HG02840 (cell line): ENCODE results near the gene ANKRD2.
"Not testable (repeated sequence)": the region's sequence is repeated elsewhere in the genome, so short reads cannot be mapped to it uniquely, and the experiment has no call there.

Source experiments
- ATAC-seq: cut with Tn5 transposase; IDR thresholded peaks from one replicate; pipeline ENCODE4 v1.9.1; 2021; ENCODE audit warnings: mild to moderate bottlenecking, moderate library complexity, moderate number of reproducible peaks; ENCODE audit not compliant: unreplicated experiment, low FRiP score

Gene ANKRD2

DNA sequence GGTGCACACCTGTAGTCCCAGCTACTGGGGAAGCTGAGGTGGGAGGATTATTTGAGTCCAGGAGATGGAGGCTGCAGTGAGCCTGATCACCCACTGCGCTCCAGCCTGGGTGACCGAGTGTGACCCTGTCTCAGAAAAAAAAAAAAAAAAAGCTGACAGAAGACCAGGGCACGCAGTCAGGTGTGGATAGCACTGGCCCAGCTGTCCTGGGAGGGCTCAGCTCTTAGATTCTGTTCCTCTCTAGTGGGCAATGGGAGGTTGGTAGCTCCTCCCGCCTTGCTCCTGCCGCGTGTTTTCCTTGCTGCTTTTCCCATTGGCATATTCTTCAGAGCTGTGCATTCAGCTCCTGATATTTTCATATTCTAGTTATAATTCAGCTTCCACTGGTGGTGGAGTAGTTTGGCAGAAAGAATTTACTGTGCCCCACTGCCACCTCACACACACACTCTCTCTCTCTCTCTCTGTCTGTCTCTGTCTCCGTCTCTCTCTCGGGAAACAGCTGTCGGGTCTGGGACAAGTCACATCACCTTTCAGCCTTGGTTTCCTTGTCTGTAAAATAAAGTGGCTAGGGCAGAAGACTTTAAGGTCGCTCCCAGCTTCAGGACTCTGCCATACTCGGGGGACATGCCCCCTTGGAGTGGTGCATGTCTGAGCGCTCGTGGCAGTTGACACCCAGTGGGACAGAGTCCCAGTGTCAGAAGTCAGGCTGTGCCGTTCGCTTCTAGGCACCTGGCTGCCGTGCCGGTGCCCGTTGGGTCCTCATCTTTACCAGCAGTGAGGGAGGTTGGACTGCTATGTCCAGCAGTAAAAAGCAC, 25.9 kb upstream of the ANKRD2 start:
- no peak for ATAC-seq

DNA sequence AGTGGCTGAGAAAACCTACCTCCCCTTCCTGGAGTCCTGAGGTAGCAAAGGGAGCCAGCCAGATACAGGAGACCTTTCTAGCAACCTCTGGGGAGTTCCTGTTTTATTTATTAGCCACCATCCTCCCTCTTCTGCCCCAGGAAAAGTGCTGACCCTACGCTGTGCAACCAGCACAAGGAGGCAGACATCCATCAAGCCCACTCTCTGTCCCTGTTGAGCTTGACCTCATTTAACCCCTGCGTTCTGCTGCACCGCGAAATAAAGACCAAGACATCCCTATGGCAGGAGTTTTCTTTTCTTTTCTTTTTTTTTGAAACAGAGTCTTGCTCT, 25.3 kb upstream of the ANKRD2 start:
- ATAC-seq = no peak

DNA sequence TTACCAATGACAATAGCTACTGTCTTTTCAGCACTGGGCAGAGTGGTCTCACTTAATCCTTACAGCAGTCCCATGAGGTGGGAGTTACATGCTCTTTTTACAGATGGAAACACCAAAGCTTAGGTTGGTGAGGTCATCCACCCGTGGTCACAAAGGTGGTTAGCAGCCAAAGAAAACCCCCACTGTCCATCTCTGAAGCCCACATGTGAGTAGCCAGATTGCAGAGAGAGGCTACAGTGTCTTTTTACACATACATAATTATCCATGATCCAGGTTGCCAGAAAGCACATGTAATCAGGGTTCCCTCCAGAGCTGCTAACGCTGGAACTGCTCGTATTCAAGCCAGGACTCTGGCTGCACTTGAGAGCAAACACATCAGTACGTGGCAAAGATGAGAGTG, 24.6 kb upstream of the ANKRD2 start:
- ATAC-seq = no peak

DNA sequence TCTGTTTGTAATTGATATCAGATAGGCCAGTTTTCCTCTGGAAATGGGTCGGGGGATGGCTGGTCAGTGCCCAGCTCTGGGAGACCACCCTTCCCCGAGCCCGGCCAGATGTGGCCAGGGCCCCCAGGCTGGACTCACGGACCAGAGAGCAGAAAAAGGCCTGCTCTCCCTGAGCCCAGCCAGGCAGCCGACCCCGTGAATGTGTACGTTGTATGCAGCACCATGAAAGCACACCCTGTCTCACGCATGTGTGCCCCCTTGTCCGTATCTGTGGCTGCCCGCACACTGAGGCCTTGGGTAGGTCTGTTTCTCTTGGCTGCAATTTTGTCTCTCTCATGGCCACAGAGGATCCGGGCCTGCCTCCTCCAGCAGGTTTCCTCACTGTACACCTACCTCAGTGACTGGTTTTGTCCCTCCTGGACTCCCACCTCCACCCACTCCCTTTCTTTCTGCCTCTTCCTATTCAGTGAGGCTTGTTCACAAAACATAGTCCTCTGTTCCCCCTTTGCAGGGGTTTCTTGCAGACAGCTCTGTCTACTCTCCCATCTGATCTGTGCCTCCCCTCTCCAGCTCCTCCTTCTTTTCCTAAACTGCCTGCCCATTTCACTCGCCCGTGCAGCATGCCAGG, 23.6 kb upstream of the ANKRD2 start:
- no peak for ATAC-seq

DNA sequence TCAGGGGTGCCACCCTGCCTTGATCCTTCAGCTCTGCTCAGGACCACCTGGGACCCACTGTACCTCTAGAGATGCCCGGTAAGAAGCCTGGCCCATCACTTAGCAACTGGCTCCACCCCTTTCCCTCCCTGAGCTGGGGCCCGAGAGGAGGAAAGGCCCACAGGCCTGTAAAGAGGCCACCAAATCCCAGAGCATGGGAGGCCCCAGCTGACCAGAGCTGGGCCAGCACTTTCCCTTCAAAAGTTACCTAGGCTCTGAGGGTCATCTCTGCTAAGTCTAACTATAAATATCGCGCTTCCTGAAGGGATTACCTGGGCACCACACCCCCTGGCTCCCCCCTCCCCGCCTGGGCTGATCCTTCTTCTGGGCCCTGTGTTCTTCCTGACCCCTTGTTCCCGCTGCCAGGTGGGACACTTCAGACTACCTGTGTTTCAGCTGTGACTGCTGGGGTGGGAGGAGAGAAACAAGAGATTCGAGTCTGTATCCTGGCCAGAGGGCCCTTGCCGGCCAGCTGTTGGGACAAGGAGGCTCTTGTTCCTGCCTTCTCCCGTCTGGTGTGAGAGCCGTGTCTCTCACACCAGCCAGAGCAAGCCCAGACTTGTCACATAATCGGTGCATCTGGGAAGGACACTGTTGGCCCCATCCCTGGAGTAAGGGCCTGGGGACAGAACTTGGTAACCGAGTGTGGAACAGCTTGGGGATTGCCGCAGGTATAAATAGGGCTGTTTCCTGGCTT, 22.8 kb upstream of the ANKRD2 start:
- no peak for ATAC-seq

DNA sequence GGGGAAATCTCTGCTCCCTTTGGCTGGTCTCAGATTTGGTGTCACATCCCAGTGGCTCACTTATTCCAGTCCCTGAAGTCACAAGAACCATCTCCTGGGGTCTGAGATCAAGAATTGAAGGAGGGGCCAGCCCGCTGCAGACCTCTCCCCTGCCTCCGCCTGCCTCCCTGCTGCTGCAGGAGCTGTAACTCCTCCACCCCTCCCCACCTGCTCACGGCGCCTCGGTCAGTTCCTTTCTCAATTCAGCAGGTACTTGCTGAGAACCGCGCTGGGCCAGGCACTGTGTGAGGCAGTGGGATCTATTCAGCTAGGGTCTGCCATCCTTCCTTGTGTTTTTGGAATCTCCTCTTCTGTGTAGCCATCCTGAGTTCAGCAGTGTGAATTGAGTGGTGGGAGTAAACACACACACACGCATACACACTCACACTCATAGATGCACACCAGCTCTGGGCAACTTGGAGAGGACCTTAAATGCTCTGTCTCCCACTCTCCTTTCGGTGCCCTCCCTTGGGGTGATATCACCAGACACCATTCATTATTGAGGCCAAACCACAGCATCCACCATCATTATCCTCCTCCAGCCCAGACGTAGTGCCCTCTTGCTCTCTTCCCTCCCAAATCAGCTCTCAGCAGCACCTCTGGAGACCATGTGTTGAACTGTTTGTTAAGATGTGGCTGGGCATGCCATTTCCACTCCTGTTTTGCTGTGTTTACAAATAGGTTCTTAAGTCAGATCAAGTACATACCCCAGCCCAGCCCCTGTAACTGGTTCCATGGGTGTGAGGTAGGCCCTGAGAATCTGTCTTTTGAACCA, 22.0 kb upstream of the ANKRD2 start:
- no peak for ATAC-seq

DNA sequence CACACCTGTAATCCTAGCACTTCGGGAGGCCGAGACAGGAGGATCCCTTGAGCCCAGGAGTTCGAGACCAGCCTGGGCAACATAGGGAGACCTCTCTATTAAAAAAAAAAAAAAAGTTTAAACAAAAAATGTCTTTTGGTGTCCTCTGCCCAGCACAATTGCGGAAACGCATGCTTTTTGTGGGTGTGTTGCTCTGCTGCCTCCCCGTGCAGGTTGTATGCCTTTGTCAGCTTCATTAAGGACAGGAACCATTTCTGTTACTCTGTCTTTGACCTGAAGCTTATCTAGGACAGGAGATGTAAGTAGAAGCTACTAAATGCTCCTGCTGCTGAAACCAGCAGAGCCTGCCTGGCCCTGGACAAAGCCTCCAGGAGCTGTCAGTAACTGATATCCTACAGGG, 21.3 kb upstream of the ANKRD2 start:
- no peak for ATAC-seq

DNA sequence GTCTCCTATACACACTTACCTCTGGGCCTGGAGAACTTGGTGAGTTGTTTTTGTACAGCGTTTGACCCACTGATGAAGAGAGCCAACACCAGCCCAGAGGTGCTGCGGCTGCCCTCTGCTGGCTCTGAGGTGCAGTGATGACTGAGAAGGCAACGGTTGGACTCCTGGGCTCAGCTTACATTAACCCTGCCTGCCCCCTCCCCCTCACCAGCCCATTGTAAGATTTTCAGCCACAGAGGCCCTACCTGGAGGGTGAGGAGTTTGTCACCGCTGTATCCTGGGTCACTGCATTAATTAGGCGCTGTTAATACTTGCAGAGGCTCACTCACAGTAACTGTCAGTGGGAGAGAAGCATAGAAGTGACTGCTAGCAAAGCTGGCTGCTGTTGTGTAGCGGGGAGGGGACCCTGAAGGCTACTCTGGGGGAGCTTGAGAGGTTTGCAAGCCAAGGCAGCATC, 19.0 kb upstream of the ANKRD2 start:
- no peak for ATAC-seq

DNA sequence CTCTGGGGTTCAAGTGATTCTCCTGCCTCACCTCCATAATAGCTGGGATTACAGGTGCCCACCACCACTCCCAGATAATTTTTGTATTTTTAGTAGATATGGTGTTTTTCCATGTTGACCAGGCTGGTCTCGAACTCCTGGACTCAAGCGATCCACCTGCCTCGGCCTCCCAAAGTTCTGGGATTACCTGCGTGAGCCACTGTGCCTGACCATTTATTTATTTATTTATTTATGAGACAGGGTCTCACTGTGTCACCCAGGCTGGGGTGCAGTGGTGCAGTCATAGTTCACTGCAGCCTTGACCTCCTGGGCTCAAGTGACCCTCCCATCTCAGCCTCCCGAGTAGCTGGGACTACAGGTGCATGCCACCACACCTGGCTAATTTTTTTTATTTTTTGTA, 18.2 kb upstream of the ANKRD2 start:
- not testable (repeated sequence) for ATAC-seq

DNA sequence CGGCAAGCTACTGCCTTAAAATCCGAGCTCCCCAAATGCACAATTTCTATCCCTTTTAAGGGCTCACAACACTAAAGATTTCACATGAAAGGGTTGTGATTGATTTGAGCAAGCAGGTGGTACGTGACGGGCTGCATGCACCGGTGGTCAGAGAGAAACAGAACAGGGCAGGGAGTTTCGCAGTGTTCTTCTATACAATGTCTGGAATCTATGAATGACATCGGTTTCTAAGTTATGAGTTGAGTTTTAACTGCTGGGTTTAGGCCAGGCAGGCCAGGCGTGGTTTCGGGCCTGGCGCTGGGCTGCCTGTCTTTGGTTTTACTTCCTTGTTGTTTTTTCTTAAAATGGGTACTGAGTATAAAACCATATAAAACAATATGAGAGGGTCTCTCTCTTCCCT, 17.0 kb upstream of the ANKRD2 start:
- ATAC-seq = not testable (repeated sequence)

DNA sequence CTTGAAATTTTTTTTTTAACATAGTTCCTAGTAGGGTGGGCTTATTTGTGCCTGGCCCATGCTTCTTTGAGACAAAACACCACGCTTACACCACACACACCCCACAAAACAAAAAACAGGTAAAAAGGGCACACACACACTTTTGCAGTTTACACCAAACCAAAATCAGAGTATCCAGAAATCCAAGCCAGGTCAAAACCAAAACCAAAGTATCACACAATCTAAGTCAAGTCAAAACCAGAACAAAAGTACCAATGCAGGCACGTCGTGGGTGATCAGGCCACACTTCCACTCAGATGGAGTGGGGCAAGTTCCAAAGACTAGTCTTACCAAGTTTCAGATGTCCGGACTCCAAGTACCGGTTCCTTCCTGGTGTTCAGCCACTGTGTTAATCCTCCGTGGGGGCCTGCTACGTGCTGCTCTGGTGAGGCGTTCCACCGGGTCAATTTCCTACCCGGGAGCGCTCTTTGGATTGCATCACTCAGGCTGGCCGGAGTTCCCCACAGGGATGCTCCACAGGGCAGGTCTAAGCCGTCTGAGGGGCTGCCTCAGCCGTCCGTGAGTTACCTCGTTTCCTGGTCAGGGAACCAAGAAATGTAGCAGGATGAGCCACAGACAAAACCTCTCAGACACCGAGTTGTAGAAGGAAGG, 11.7 kb upstream of the ANKRD2 start:
- ATAC-seq = not testable (repeated sequence)

DNA sequence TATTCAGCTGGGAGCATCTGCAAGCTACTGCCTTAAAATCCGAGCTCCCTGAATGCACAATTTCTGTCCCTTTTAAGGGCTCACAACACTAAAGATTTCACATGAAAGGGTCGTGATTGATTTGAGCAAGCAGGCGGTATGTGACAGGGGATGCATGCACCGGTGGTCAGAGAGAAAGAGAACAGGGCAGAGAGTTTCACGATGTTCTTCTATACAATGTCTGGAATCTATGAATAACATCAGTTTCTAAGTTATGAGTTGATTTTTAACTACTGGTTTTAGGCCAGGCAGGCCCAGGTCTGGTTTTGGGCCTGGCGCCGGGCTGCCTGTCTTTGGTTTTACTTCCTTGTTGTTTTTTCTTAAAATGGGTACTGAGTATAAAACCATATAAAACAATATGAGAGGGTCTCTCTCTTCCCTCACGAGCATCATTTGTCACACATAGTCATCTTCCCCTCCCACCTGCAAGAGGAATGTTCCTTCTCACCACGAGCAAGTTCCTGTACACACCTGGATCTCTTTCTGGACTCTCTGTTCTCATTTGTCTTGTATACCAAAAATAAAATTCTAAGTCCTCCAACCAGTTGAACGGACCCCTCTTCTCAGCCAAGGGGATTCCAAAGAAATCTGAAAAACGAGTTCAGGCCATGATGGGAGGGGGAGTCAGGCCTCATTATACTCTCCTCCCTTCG, 11.0 kb upstream of the ANKRD2 start:
- ATAC-seq = not testable (repeated sequence)

DNA sequence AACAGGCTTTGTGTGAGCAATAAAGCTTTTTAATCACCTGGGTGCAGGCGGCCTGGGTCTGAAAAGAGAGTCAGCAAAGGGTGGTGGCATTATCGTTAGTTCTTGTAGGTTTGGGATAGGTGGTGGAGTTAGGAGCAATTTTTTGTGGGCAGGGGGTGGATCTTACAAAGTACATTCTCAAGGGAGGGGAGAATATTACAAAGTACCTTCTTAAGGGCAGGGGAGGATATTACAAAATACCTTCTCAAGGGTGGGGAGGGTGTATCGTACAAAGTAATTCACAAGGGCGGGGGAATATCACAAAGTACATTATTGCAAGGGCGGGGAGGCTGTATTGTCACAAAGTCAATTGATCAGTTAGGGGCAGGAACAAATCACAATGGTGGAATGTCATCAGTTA, 10.2 kb upstream of the ANKRD2 start:
- not testable (repeated sequence) for ATAC-seq

DNA sequence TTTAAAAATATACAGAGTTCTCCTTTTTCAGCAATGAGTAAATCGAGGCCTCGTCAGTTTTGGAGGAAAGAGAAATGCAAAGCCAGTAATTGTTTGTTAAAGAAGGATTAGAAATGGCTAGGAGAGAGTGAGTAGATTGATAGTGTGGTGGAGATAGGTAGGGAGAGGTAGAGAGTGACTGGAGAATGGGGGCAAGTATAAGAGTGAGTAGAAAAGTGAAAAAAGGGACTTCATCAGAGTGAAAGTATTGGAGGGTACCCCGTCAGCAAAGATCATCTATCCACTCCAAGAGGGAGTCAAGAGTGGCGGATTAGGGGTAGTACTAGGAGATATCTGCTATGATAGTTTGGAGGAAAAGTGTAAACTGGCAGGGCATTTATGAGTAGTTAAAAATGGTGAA, 9.2 kb upstream of the ANKRD2 start:
- ATAC-seq = no peak

DNA sequence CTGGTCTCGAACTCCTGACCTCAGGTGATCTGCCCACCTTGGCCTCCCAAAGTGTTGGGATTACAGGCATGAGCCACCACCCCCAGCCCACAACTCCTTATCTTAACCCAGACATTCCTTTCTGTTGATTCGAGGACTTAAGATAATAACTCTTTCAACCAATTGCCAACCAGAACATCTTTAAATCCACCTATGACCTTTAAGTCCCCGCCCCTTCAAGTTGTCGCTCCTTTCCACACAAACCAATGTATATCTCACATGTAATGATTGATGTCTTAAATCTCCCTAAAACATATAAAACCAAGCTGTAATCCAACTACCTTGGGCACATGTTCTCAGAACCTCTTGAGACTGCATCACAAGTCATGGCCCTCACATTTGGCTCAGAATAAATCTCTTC, 7.8 kb upstream of the ANKRD2 start:
- ATAC-seq = no peak

DNA sequence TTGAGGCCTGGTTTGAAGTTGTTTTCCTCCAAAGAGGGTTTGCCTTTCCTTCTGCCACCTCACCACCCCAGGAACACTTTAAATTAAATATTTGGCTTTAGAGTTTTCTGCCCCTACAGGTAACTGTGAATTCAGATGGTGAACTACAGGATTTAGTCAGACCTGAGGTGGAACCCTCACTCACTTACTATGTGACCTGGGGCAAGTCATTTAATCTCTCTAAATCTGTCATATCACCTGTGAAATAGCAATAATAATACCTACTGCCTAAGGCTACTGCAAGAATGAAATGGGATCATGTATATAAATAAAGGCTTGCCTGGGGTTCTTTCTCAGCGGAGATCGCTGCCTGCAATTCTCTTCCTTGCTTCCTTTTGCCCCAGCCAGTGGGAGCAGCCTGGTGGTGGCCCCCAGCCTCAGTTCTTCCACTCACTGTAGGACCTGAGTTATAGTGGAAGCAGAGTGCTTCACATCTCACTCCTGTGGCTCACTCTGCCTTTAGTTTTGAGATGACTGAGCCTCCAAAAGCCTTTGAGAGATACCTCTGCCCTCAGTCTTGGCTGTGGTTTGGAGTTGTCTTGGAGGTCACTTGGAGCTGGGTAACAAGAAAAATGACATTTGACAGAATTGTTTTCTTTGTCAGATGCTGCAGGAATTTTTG, 6.1 kb upstream of the ANKRD2 start:
- no peak for ATAC-seq

DNA sequence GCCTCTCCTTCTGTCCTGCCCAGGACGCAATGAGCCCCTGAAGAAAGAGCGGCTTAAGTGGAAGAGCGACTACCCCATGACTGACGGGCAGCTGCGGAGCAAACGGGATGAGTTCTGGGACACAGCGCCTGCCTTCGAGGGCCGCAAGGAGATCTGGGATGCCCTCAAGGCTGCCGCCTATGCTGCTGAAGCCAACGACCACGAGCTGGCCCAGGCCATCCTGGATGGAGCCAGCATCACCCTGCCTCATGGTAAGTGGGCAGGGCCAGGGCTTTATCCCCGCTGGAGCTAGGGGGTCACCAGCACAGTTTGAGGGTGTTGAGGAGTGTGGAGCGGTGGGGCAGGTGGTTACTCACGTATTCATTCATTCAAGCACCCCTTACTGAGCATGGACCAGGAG, 4.7 kb upstream of the ANKRD2 start:
- no peak for ATAC-seq

DNA sequence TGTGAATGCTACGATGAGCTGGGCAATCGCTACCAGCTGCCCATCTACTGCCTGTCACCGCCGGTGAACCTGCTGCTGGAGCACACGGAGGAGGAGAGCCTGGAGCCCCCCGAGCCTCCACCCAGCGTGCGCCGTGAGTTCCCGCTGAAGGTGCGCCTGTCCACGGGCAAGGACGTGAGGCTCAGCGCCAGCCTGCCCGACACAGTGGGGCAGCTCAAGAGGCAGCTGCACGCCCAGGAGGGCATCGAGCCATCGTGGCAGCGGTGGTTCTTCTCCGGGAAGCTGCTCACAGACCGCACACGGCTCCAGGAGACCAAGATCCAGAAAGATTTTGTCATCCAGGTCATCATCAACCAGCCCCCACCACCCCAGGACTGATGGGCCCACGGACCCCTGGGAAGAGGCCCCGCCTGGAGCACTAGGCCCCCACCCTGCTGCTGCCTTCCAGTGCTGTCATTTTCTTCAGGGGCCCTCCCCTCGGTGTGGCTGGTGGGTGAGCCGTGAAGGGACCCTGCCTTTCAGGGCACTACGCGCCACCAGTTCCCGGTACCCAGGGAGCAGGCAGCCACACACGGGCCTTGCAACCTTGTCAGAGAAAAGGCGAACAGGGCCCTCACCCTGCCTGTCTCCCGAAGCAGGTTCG, 2.3 kb upstream of the ANKRD2 start:
- ATAC-seq = no peak
